ENCODE results near the gene LRRC26. TPM values are rescaled to one million over a fixed set of nuclear protein-coding genes. Genes with fewer than 3 reads are reported as not detected.

The LRRC26 gene
- total RNA-seq, 1 donor from 2014 or later, result not detected

DNA sequence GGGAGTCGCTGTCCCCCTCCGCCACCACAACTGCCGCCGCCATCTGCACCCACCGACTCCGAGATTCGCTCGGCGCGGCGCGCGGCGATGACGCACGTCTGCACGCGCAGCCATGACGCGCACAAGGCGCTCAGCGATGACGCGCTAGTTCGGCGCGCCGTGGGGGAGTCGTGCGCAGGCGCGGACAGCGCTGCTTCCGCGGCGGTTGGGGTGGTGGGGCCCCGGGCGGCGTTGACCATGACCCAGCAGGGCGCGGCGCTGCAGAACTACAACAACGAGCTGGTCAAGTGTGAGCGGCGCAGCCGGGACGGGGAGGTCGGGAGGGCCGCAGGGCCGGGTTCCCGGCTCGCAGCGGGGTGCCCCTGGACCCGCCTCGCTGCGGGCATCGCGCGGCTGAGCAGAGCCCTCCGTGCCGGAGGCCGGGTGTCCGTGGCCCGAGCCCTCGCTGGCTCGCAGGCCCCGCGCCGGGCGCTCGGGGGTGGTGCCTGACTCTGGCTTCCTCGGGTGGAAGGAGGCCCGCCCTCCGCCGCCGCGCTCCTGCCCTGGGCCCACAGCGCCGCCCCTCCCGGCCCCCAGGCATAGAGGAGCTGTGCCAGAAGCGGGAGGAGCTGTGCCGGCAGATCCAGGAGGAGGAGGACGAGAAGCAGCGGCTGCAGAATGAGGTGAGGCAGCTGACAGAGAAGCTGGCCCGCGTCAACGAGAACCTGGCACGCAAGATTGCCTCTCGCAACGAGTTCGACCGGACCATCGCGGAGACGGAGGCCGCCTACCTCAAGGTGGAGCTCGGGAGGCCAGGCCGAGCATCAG, 18.8 kb upstream of the LRRC26 start, which contains the start of the genes ANAPC2 and SSNA1:
ANAPC2 (minus strand) TSS at position 71 of the 807 bp plus-strand sequence; CDS start at position 43, 28 bp downstream.
SSNA1 (plus strand) TSS at position 187 of the 807 bp plus-strand sequence; CDS start at position 238, 51 bp downstream.
- peaks cover 23 to 38% of the 10 kb centered on the region in 2 donors for H3K4me1 ChIP-seq
- peaks cover 31 to 45% of the 10 kb centered on the region in 2 donors for H3K36me3 ChIP-seq
- peak within 1 kb of the TSS; percentile 86 to 89 for H3K27ac ChIP-seq
- no peaks in the 10 kb centered on the region for H3K27me3 ChIP-seq
- peak; percentile 70 to 95 for DNase-seq (ENCODE audit: low spot score in 2 of 2)
- TF ChIP-seq CTCF (IDR thresholded peaks at IDR 0.05), result peak in 2 of 3 experiments; percentile 15 to 35
- intact Hi-C loops (cut with DNase I), result loop anchor here (1.0 kb wide), 5 partner anchors 12 to 705 kb away; partner anchors contain the start of genes NDOR1, SEC16A, TMEM203 and TPRN
- peak within 1 kb of the TSS; percentile 85 to 91 for H3K4me3 ChIP-seq
- H3K9me3 ChIP-seq, result no peaks in the 10 kb centered on the region

GRCh38 chr9:137188086-137188489, 18.2 kb upstream of the LRRC26 start:
- H3K4me3 ChIP-seq, result peak overlapping the region; percentile 85 to 91
- H3K27ac ChIP-seq, result peak overlapping the region; percentile 86 to 89
- intact Hi-C loops (cut with DNase I), result loop anchor here (1.0 kb wide), 5 partner anchors 12 to 705 kb away; partner anchors contain the start of genes NDOR1, SEC16A, TMEM203 and TPRN
- TF ChIP-seq CTCF (IDR thresholded peaks at IDR 0.05), result no peak
- no peak for DNase-seq (ENCODE audit: low spot score in 2 of 2)
- no peaks in the 10 kb centered on the region for H3K27me3 ChIP-seq
- H3K9me3 ChIP-seq, result no peaks in the 10 kb centered on the region
- H3K4me1 ChIP-seq, result peaks cover 23 to 38% of the 10 kb centered on the region in 2 donors
- peaks cover 38 to 51% of the 10 kb centered on the region in 2 donors for H3K36me3 ChIP-seq

DNA sequence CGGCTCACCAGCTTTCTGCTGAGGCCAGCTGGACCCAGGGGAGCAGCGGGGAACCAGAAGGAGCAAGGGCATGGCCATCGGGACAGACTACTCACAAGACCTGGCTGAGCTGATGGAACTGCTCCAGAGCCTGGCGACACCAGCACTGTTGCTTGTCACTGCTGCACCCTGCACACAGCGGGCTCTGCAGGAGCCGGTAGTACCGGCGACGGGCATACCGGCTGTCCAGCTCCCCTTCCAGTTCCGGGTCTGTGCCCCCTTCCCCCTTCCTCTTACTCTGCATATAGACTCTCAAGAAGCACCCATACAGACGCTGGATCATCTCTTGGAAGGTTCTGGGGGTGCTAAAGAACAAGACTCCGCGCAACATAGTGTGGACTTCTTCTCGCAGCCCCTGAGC, 17.5 kb upstream of the LRRC26 start:
- intact Hi-C loops (cut with DNase I), result no loop called here
- peaks cover 23 to 38% of the 10 kb centered on the region in 2 donors for H3K4me1 ChIP-seq
- peaks cover 44 to 58% of the 10 kb centered on the region in 2 donors for H3K36me3 ChIP-seq
- H3K27me3 ChIP-seq, result no peaks in the 10 kb centered on the region
- no peaks in the 10 kb centered on the region for H3K9me3 ChIP-seq
- no peak overlapping the region for H3K27ac ChIP-seq
- H3K4me3 ChIP-seq, result peak overlapping the region; percentile 85 to 91
- no peak for DNase-seq (ENCODE audit: low spot score in 2 of 2)
- no peak for TF ChIP-seq CTCF (IDR thresholded peaks at IDR 0.05)

GRCh38 chr9:137186385-137186784, 16.5 kb upstream of the LRRC26 start:
- peaks cover 45 to 66% of the 10 kb centered on the region in 2 donors for H3K36me3 ChIP-seq
- DNase-seq (ENCODE audit: low spot score in 2 of 2), result no peak
- no peaks in the 10 kb centered on the region for H3K9me3 ChIP-seq
- peaks cover 23 to 38% of the 10 kb centered on the region in 2 donors for H3K4me1 ChIP-seq
- H3K27ac ChIP-seq, result no peak overlapping the region
- no peaks in the 10 kb centered on the region for H3K27me3 ChIP-seq
- TF ChIP-seq CTCF (IDR thresholded peaks at IDR 0.05), result no peak
- H3K4me3 ChIP-seq, result peak overlapping the region in 1 of 2 donors; percentile 91
- intact Hi-C loops (cut with DNase I), result no loop called here

- Histone ChIP-seq H3K27me3 (no peaks in the 10 kb centered on the region), H3K27ac (no peak overlapping the region), H3K4me1 (peaks cover 23 to 38% of the 10 kb centered on the region in 2 donors), H3K36me3 (peaks cover 45 to 66% of the 10 kb centered on the region in 2 donors), H3K4me3 (no peak overlapping the region), H3K9me3 (no peaks in the 10 kb centered on the region)
- intact Hi-C loops (cut with DNase I), result no loop called here
- DNase-seq (ENCODE audit: low spot score in 2 of 2), result no peak
- TF ChIP-seq CTCF (IDR thresholded peaks at IDR 0.05), result no peak
Observed at GRCh38 chr9:137185921-137186320, 16.1 kb upstream of the LRRC26 start.
